ENCODE measurements around the gene ACACA.

The ACACA gene

DNA sequence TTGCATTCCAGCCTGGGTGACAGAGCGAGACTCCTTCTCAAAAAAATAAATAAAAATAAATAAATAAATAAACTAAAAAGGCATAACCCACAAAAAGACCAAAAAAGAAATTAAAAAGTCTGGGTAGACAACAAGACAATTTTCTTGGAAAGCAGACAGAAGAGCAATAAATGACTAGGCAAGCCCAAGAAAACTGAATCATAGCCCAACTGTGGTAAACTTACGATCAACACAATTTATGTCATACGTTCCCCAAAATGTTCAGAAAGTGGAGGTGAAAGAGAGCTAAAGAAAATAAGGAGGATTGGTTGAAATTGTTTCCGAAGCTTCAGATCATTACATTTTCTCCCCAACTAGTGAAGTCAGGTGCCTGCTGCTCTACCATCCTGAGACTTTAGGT, 62.1 kb downstream of the ACACA start:
- DNase-seq (ENCODE audit: low read depth): no peak

GRCh38 chr17:37342589-37342988, 64.0 kb downstream of the ACACA start:
- DNase-seq (ENCODE audit: low read depth): no peak

- no peak for DNase-seq (ENCODE audit: low read depth)
Measured at GRCh38 chr17:37340804-37341203, 65.8 kb downstream of the ACACA start.

DNA sequence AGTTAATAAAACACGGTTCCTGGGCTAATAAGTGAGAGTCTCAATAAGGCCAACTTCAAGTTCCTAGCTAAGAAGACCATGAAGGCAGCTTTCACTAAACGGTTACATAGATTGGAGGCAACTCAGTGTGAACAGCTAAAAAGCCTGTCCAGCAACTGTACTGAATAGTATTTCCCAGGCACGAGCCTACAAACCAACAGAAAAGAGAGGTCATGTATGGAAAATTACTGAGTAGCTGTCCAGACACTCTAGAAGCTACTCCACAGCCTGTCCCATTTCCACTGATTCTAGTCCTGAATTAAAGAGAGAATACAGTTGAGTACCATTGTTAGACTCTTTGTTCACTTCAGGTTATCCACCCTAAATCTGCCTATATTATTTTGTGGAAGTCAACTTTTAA, 67.3 kb downstream of the ACACA start:
- no peak for DNase-seq (ENCODE audit: low read depth)

GRCh38 chr17:37338847-37339246, 67.8 kb downstream of the ACACA start:
- DNase-seq (ENCODE audit: low read depth): no peak

DNA sequence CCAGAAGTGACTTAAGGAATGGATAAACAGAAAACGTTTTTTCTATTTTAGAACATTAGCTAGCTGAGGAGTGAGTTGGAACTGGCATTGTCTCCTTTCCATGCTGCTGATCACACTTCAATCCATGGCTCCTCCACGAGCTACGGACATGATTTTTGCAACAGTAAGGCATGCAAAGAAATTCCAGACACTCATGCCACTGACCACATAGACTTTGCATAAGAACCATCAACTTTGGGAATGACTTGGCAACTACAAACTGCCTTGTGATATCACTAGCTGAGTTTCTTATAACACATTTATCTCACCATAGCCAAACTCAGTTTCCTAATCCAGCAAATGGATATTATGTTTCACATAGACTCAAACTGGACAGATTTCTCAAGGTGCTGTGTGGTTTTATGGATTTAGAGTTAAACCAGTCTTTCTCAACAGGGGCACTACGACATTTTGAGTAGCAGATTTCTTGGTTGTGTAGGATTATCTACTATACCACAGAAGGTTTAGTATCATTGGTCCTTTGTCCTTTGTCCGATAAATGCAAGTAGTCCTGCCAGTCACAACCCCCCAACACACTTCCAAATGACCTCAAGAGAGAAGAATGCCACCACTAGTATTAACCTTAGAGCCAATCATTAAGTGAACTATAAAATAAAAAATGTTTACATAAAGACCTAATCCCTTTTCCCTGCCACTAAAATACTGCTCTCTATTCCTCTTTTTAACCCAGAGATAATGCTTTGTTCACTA, 79.1 kb downstream of the ACACA start:
- no peak for DNase-seq (ENCODE audit: low read depth)

GRCh38 chr17:37322826-37323561, 83.6 kb downstream of the ACACA start:
- DNase-seq (ENCODE audit: low read depth): no peak

DNA sequence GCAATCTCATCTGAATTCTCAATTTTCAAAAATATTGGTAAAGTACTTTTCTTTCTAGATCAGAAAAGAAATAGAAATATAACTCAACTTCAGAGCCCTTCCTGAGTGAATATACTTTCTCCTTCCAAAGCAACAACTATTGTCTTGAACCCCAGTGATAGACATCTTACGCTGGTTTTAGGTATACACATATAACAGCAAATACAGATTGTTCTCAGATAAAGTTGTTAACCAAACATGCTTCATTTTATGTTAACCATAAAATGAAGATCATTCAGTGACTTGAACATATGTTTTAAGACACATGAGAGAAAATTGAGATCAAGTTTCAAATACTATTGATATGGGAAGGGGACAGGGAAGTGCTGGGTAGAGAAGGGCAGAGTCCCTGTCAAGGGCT, 84.5 kb downstream of the ACACA start:
- no peak for DNase-seq (ENCODE audit: low read depth)

GRCh38 chr17:37318931-37319594, 87.6 kb downstream of the ACACA start:
- DNase-seq (ENCODE audit: low read depth): no peak

GRCh38 chr17:37317867-37318266, 88.8 kb downstream of the ACACA start:
- DNase-seq (ENCODE audit: low read depth): no peak

- no peak for DNase-seq (ENCODE audit: low read depth)
Measured at GRCh38 chr17:37315601-37316000, 91.0 kb downstream of the ACACA start.

- DNase-seq (ENCODE audit: low read depth): no peak
Measured at GRCh38 chr17:37312137-37312923, 94.3 kb downstream of the ACACA start.

DNA sequence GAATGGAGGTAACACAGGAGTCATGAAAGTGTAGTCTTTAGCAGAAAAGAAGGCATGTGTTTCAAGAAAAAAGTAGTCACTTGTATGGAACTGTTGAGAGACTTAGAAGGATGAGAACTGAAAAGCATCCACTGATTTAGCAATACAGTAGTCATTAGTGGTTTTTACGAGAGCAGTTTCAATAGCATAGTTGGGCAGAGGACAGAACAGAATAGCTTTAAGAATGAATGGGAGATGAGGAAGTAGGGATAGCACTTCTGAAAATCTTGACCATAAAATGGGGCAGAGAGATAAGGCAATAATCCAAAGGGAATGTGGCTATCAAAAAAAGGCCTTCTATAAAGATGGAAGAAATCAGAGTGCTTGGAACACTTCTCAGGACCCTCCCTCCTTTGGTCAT, 95.7 kb downstream of the ACACA start:
- DNase-seq (ENCODE audit: low read depth): no peak

- DNase-seq (ENCODE audit: low read depth): no peak
Measured at GRCh38 chr17:37309051-37309450, 97.6 kb downstream of the ACACA start.

DNA sequence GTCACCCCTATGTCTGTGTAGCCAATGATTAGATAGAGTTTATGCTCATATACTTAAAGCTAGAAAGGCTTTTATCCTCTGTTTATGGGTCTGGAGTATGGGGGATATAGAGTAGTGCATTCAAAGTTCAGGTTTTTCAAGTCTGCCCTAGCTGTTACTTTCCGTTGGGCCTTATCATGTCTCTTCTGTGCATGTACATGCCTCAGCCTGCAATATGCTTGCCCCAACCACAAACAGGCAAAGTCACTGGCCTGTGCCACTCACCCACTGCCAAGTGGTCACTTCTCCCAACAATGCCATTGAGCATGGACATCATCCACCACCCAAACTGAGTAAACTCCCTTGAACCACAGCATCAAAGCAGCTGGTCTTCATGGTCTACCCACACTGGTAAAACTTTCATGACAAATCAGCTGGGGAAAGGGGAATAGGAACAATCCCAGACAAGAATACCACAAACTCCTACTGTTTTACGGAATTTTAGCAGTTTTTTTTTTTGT, 101.2 kb downstream of the ACACA start:
- no peak for DNase-seq (ENCODE audit: low read depth)

DNA sequence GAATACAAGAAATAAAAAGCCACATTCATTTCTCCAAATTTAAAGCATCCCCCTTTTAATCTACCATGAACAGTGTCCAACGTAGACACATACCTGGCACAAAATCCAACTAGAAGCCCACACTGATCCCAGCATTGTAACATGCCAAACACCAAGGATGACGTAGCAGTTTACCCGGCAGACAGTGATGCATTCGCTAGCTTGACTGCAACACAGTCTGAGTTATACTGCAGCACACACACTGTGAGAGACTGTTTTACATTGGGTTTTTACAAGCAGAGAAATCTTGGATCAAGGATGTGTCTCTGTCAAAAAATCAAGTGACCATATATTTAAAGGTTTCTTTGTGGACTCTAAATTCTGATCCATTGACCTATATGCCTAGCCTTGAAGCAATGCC, 105.3 kb downstream of the ACACA start:
- DNase-seq (ENCODE audit: low read depth): no peak

GRCh38 chr17:37300683-37301082, 106.0 kb downstream of the ACACA start:
- no peak for DNase-seq (ENCODE audit: low read depth)

- DNase-seq (ENCODE audit: low read depth): no peak
Measured at GRCh38 chr17:37299257-37299980, 107.2 kb downstream of the ACACA start.

GRCh38 chr17:37295888-37296287, 110.7 kb downstream of the ACACA start:
- DNase-seq (ENCODE audit: low read depth): no peak

- no peak for DNase-seq (ENCODE audit: low read depth)
Measured at GRCh38 chr17:37294888-37295287, 111.7 kb downstream of the ACACA start.

DNA sequence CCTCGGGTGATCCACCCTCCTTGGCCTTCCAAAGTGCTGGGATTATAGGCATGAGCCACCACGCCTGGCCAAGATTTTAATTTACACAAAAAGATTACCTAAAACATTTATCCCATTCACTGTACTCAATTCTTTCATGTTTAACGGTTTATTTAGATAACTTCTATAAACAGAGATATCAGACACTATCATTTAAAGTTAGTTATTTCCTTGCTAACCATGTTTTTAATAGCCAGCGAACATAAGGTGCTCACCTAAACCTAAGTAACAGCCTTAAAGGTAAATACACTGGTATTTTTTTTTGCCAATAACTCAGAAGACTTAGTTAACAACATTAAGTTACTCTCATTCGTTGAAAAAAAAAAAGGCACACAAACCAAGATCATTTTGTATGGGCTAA, 112.9 kb downstream of the ACACA start:
- no peak for DNase-seq (ENCODE audit: low read depth)

Data from activated T-helper 1 cell treated with Interleukin-2 at 50 U/mL for 16 hours (primary cell).